ENCODE measurements around the gene SATB1. TPM values are rescaled to one million over a fixed set of nuclear protein-coding genes. Genes with fewer than 3 reads are reported as not detected.

The SATB1 gene
- total and polyA plus RNA-seq, 2 of the 8 experiments (the other 6 are each of a cell fraction or from before 2014, with no cell fraction given) = 18.8 to 28.0 TPM

- H2BK20ac ChIP-seq (ENCODE audit: low read length) = no peak overlapping the region
- H3K4me3 ChIP-seq (ENCODE audit: extremely low read depth in 1 of 4, insufficient read depth in 2 of 4, low read depth in 3 of 4, low read length in 4 of 4) = no peak overlapping the region
- H3K9me3 ChIP-seq (ENCODE audit: insufficient read depth in 2 of 2, low read depth in 1 of 2, low read length in 1 of 2) = no peaks in the 10 kb centered on the region
- no peaks in the 10 kb centered on the region for H4K20me1 ChIP-seq (replicated peaks in 1 of 2; ENCODE audit: control insufficient read depth in 1 of 2, insufficient read depth in 2 of 2, low read length in 2 of 2)
- no peak overlapping the region for H3K18ac ChIP-seq (ENCODE audit: extremely low read depth, low read length)
- H3K23me2 ChIP-seq (ENCODE audit: low read depth, low read length) = no peaks in the 10 kb centered on the region
- H3K4me2 ChIP-seq (ENCODE audit: insufficient read depth in 1 of 2, low read depth in 2 of 2, low read length in 2 of 2) = no peak overlapping the region
- no peak overlapping the region for H2BK15ac ChIP-seq (ENCODE audit: low read length)
- H3K4me1 ChIP-seq (replicated peaks in 1 of 4; ENCODE audit: control insufficient read depth in 3 of 4, insufficient read depth in 4 of 4, low read length in 3 of 4) = peaks cover 0 to 3% (median 1%) of the 10 kb centered on the region in 4 experiments; a peak in 1 of 7 replicates
- no peak overlapping the region for H2AFZ ChIP-seq (ENCODE audit: low read length)
- no peaks in the 10 kb centered on the region for H3K79me2 ChIP-seq (ENCODE audit: control insufficient read depth in 1 of 2, insufficient read depth in 2 of 2, low read length in 2 of 2)
- H3K9ac ChIP-seq (replicated peaks in 1 of 4; ENCODE audit: extremely low read depth in 1 of 4, low read depth in 3 of 4, low read length in 3 of 4) = no peak overlapping the region
- H2BK120ac ChIP-seq (replicated peaks; ENCODE audit: low read depth, low read length) = no peak overlapping the region
- H3K36me3 ChIP-seq (ENCODE audit: control insufficient read depth in 2 of 4, insufficient read depth in 4 of 4, low read length in 3 of 4) = no peaks in the 10 kb centered on the region; a peak in 1 of 8 replicates
- no peak overlapping the region for H2AK5ac ChIP-seq (ENCODE audit: low read depth, low read length)
- H4K91ac ChIP-seq (replicated peaks; ENCODE audit: insufficient read length, low read length) = no peak overlapping the region
- no peak overlapping the region for H3K56ac ChIP-seq (replicated peaks; ENCODE audit: insufficient read length, low read depth, low read length)
- H3K79me1 ChIP-seq (ENCODE audit: low read depth, low read length) = no peaks in the 10 kb centered on the region
- H3K4ac ChIP-seq (replicated peaks; ENCODE audit: insufficient read length, low read depth, low read length) = no peak overlapping the region
- TF ChIP-seq POU5F1 (IDR thresholded peaks at IDR 0.05; ENCODE audit: low read depth, low read length) = no peak
- CTCF ChIA-PET (ENCODE audit: partially characterized antibody) = interaction anchor here (0.7 kb wide), 1 partner anchor 16 kb away, joined by 3 read pairs; no protein-coding TSS in a partner anchor
- POLR2A ChIA-PET (ENCODE audit: partially characterized antibody) = no interaction called here
- H3K14ac ChIP-seq (ENCODE audit: insufficient read length) = no peak overlapping the region
- H3K27ac ChIP-seq (ENCODE audit: low read depth, low read length) = no peak overlapping the region
- H2BK5ac ChIP-seq (ENCODE audit: low read depth, low read length) = no peak overlapping the region
- H2BK12ac ChIP-seq (ENCODE audit: low read depth, low read length) = no peak overlapping the region
- FAIRE-seq (no peak), DNase-seq (ENCODE audit: low read depth in 1 of 2, low spot score in 2 of 2) (no peak)
- H3K27me3 ChIP-seq (replicated peaks in 1 of 4; ENCODE audit: control insufficient read depth in 3 of 4, extremely low read depth in 1 of 4, insufficient read depth in 3 of 4, low read length in 3 of 4) = no peaks in the 10 kb centered on the region
- H4K8ac ChIP-seq (ENCODE audit: extremely low read depth, insufficient read depth, low read length) = no peak overlapping the region
- H3K23ac ChIP-seq (ENCODE audit: insufficient read length) = no peak overlapping the region
- peak overlapping the region; percentile 33 for H4K5ac ChIP-seq (ENCODE audit: insufficient read length, low read depth, low read length)
Measured at GRCh38 chr3:18334837-18335601, 90.1 kb downstream of the SATB1 start.

All from H1 (cell line).